Colonic mucosa (tissue), 4 donors: ENCODE results near the gene MPST. TPM values are rescaled to one million over a fixed set of nuclear protein-coding genes. Genes with fewer than 3 reads are reported as not detected.
A peak's percentile ranks its signal among the peaks of the same experiment; 100 is the strongest.

ENCODE experiments used
- DNase-seq: peaks from one replicate; pipeline ENCODE4 v3.0.0-alpha.2; 2020
- H3K27ac ChIP-seq: fragments of 200-600 bp; one replicate; pipeline ENCODE4 v1.8.0; 2021
- H3K27me3 ChIP-seq: fragments of 200-600 bp; one replicate; pipeline ENCODE4 v1.8.0; 2021
- H3K36me3 ChIP-seq: fragments of 200-600 bp; one replicate; pipeline ENCODE4 v1.8.0; 2021
- H3K4me1 ChIP-seq: fragments of 200-600 bp; one replicate; pipeline ENCODE4 v1.8.0; 2021; ENCODE audit warnings: mild to moderate bottlenecking
- H3K4me3 ChIP-seq: fragments of 200-600 bp; one replicate; pipeline ENCODE4 v1.8.0; 2021
- H3K9ac ChIP-seq, 2 donors: one replicate each; pipeline ENCODE4 v1.7.0; 2013; ENCODE audit warnings: control low read depth in 2 of 2, low read depth in 2 of 2, low read length in 2 of 2
- H3K9me3 ChIP-seq: fragments of 200-600 bp; one replicate; pipeline ENCODE4 v1.8.0; 2021
- CTCF ChIP-seq: fragments of 200-600 bp; IDR thresholded peaks from one replicate; pipeline ENCODE4 v1.8.0; 2022; ENCODE audit warnings: antibody characterized with exemption, mild to moderate bottlenecking
- intact Hi-C: fragments of 100-400 bp; cut with DNase I; formaldehyde crosslinking; loops from one replicate; pipeline ENCODE4 v1.14.1; 2022
- total RNA-seq, 2 donors: library from RNA; stranded (reverse); fragmentation: NEBNext Ultra II Directional in 1 of 2; extraction: Animal tissue kit (Norgen Biotek cat#: 25700) in 1 of 2; gene quantifications; one replicate each; pipeline ENCODE4 v1.2.1, GENCODE V29; 2021
- donor health status: healthy.
- donor health status: DM: no; HTN: no; CAD: no.
- donor health status: DM: no; HTN: no; CAD: no.

MPST gene
- 100 to 1,000 TPM; 217 to 259 TPM for total RNA-seq

DNA sequence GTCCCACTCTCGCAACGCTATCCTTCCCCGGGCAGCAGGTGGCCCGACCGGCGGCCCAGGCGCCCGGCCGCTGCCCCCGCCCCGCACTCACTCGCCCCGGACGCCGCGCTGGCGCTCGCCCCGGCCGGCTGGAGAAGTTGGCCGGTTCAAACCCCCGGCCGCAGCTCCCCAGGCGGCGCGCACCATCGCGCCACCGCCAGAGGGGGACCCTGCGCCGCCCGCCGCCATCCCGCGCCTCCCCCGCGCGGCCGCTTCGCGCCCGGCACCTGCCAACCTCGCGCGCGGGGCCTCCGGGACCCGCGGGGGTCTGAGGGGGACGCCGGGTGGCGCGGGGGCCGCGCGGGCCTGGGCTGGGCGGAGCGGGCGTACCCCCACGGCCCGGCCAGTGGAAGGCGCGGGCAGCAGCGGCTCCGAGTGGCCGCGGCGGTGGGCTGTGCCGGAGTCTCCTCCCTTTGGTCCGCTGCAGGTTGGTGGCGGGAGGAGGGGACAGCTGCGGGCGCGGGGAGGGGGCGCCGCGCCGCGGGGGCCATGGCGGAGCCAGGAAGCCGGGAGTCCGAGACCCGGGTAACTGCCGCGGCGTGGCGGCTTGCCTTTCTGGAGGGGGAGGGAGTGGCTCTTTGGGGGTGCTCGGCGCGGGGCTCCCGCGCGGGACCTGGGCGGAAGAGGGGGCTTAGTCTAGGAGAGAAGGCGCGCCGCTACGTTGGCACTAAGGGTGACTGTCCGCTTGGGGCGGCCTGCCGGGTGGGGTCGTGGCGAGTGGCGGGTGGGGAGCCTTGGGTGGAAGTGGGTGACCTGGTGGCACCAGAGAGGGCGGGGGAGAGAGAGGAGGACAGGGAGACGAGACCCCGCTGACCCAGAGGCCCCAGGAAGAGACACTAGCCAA lies at the start of gene MPST, which contains the start of gene TST:
TSS of gene MPST (plus strand) at position 434 of the 883 bp plus-strand sequence. CDS start at position 529, 95 bp downstream.
TSS of gene TST (minus strand) at position 139 of the 883 bp plus-strand sequence. CDS start 715 bp downstream, outside the sequence.
- Histone ChIP-seq H3K27me3 (no peaks in the 10 kb centered on the region), H3K9me3 (no peaks in the 10 kb centered on the region), H3K27ac (peak within 1 kb of the TSS; percentile 99), H3K36me3 (no peaks in the 10 kb centered on the region), H3K4me1 (peaks cover 49% of the 10 kb centered on the region), H3K4me3 (peak within 1 kb of the TSS; percentile 87), H3K9ac (peak within 1 kb of the TSS; percentile 94 to 97)
- intact Hi-C loops, result no loop called here
- DNase-seq, result peak; percentile 80
- no peak for TF ChIP-seq CTCF

GRCh38 chr22:36971341-36972125 lies 48.0 kb upstream of the MPST start:
- Histone ChIP-seq H3K9ac (no peak overlapping the region), H3K27ac (no peak overlapping the region), H3K36me3 (no peaks in the 10 kb centered on the region), H3K27me3 (no peaks in the 10 kb centered on the region), H3K4me1 (no peaks in the 10 kb centered on the region), H3K9me3 (no peaks in the 10 kb centered on the region), H3K4me3 (no peak overlapping the region)
- DNase-seq, result no peak
- no peak for TF ChIP-seq CTCF
- intact Hi-C loops, result loop anchor here (10.0 kb wide), 1 partner anchor 117 kb away; no protein-coding TSS in a partner anchor

GRCh38 chr22:36976606-36977005 lies 42.9 kb upstream of the MPST start:
- DNase-seq, result no peak
- Histone ChIP-seq H3K4me3 (no peak overlapping the region), H3K4me1 (no peaks in the 10 kb centered on the region), H3K9ac (no peak overlapping the region), H3K9me3 (no peaks in the 10 kb centered on the region), H3K27ac (no peak overlapping the region), H3K27me3 (no peaks in the 10 kb centered on the region), H3K36me3 (no peaks in the 10 kb centered on the region)
- intact Hi-C loops, result loop anchor here (5.0 to 10.0 kb wide), 3 partner anchors 122 to 429 kb away; no protein-coding TSS in a partner anchor
- no peak for TF ChIP-seq CTCF

GRCh38 chr22:36977401-36977861 lies 42.1 kb upstream of the MPST start:
- intact Hi-C loops, result loop anchor here (5.0 to 10.0 kb wide), 3 partner anchors 123 to 430 kb away; no protein-coding TSS in a partner anchor
- no peaks in the 10 kb centered on the region for H3K9me3 ChIP-seq
- H3K36me3 ChIP-seq, result no peaks in the 10 kb centered on the region
- peak; percentile 77 for DNase-seq
- no peak overlapping the region for H3K27ac ChIP-seq
- peak; percentile 28 for TF ChIP-seq CTCF
- H3K27me3 ChIP-seq, result no peaks in the 10 kb centered on the region
- H3K4me3 ChIP-seq, result peak overlapping the region; percentile 8
- H3K9ac ChIP-seq, result peak overlapping the region in 1 of 2 donors; percentile 60
- H3K4me1 ChIP-seq, result no peaks in the 10 kb centered on the region
